HepG2 (cell line): ENCODE data around the gene IL13. TPM values are rescaled to one million over a fixed set of nuclear protein-coding genes. Genes with fewer than 3 reads are reported as not detected.

Experiments used
- ATAC-seq: fragments of 200-7000 bp; cut with Tn5 transposase; 3 replicates; pipeline ENCODE4 v1.9.1; 2020; ENCODE audit warnings: mild to moderate bottlenecking, moderate library complexity
- BruUV-seq: library from RNA; stranded (reverse); fragments of 400-500 nt; replicated peaks from 2 replicates; lab custom pipeline; 2021; lab: Mats Ljungman, UMichigan
- CTCF ChIA-PET: fragments of 300-600 bp; formaldehyde crosslinking; extraction: SDS; loops from one replicate; lab custom pipeline; 2021; ENCODE audit warnings: low total read pairs, inconsistent platforms, low intra/inter-chr PET ratio; lab: Yijun Ruan, JAX
- POLR2A ChIA-PET: fragments of 350-600 bp; sonication (Branson Sonifier 250); formaldehyde crosslinking; loops from one replicate; lab custom pipeline; 2020; ENCODE audit warnings: antibody characterized with exemption, inconsistent platforms; lab: Yijun Ruan, JAX
- DNase-seq: peaks from one replicate; pipeline ENCODE4 v3.0.0-alpha.2; 2015; ENCODE audit warnings: low spot score
- FAIRE-seq: peaks from 3 replicates; lab custom pipeline; 2011; peaks lifted over from hg19 to GRCh38; lab: Jason Lieb, UNC
- H2AFZ ChIP-seq: one replicate; pipeline ENCODE4 v1.6.1; 2011; ENCODE audit warnings: low read length, inconsistent platforms
- H3K27ac ChIP-seq: fragments of 300-600 bp; 3 replicates; pipeline ENCODE4 v1.8.0; 2011; ENCODE audit warnings: mixed run types, mild to moderate bottlenecking, mixed read lengths, low read length, inconsistent platforms; ENCODE audit not compliant: insufficient read depth; ENCODE audit errors: extremely low read length
- H3K27me3 ChIP-seq, 2 experiments: fragments of 200-600 bp in 1 of 2; 2 replicates in 1 of 2; 3 replicates in 1 of 2; pipeline versions ENCODE4 v1.6.0 to v1.8.0; 2011; ENCODE audit warnings: low read length in 2 of 2, mild to moderate bottlenecking in 2 of 2, moderate library complexity in 2 of 2, inconsistent platforms in 1 of 2; ENCODE audit not compliant: insufficient read depth in 2 of 2, control insufficient read depth in 1 of 2
- H3K36me3 ChIP-seq, 2 experiments: fragments of 200-600 bp in 1 of 2; replicated peaks in 1 of 2; 2 replicates in 1 of 2; 3 replicates in 1 of 2; pipeline versions ENCODE4 v1.5.1 to v1.8.0; 2011; ENCODE audit warnings: low read length in 2 of 2, inconsistent platforms in 1 of 2; ENCODE audit not compliant: insufficient read depth in 2 of 2, control insufficient read depth in 1 of 2
- H3K4me1 ChIP-seq: 2 replicates; pipeline ENCODE4 v1.5.1; 2012; ENCODE audit warnings: low read length, inconsistent platforms; ENCODE audit not compliant: insufficient read depth
- H3K4me2 ChIP-seq: 2 replicates; pipeline ENCODE4 v1.6.0; 2011; ENCODE audit warnings: low read depth, low read length, inconsistent platforms
- H3K4me3 ChIP-seq, 3 experiments: fragments of 200-600 bp in 1 of 3; sonication (generic), shearing (Covaris generic) in 1 of 3; replicated peaks in 1 of 3; 2 replicates each; pipeline ENCODE4 v1.5.1; 2011 to 2016; ENCODE audit warnings: low read length in 3 of 3, inconsistent platforms in 2 of 3, low read depth in 2 of 3, mild to moderate bottlenecking in 2 of 3, control low read depth in 1 of 3, mixed read lengths in 1 of 3; ENCODE audit not compliant: insufficient read depth in 1 of 3
- H3K79me2 ChIP-seq: one replicate; pipeline ENCODE4 v1.6.1; 2011; ENCODE audit warnings: low read length, inconsistent platforms; ENCODE audit not compliant: insufficient read depth
- H3K9ac ChIP-seq: 2 replicates; pipeline ENCODE4 v1.6.0; 2011; ENCODE audit warnings: mild to moderate bottlenecking, low read depth, low read length, inconsistent platforms; ENCODE audit not compliant: insufficient read depth
- H3K9me3 ChIP-seq: 2 replicates; pipeline ENCODE4 v1.5.1; 2012; ENCODE audit warnings: mild to moderate bottlenecking, low read length
- H4K20me1 ChIP-seq: 2 replicates; pipeline ENCODE4 v1.6.0; 2011; ENCODE audit warnings: inconsistent platforms, mild to moderate bottlenecking, low read length, moderate library complexity; ENCODE audit not compliant: insufficient read depth
- FOXO1 ChIP-seq: sonication (generic); formaldehyde crosslinking; IDR thresholded peaks from 2 replicates; pipeline ENCODE4 v1.4.0; 2020; ENCODE audit warnings: missing genetic modification reagents
- IRX3 ChIP-seq: sonication (generic); formaldehyde crosslinking; IDR thresholded peaks from 2 replicates; pipeline ENCODE4 v1.8.1; 2023; ENCODE audit warnings: mild to moderate bottlenecking, low read depth, missing genetic modification reagents, borderline replicate concordance
- KDM4B ChIP-seq: sonication (generic); formaldehyde crosslinking; IDR thresholded peaks from 2 replicates; pipeline ENCODE4 v1.4.0; 2020; ENCODE audit warnings: missing genetic modification reagents
- KLF13 ChIP-seq: sonication (generic); formaldehyde crosslinking; IDR thresholded peaks from 2 replicates; pipeline ENCODE4 v1.4.0; 2020; ENCODE audit warnings: mild to moderate bottlenecking, missing genetic modification reagents
- ZHX2 ChIP-seq, 2 experiments: sonication (generic) in 1 of 2; formaldehyde crosslinking in 1 of 2; IDR thresholded peaks; 2 replicates each; pipeline versions ENCODE4 v1.6.1 to v1.9.0; 2014 to 2022; ENCODE audit warnings: antibody characterized with exemption in 1 of 2, borderline replicate concordance in 1 of 2, inconsistent platforms in 1 of 2, low read depth in 1 of 2, missing genetic modification reagents in 1 of 2
- ZNF276 ChIP-seq: sonication (generic); formaldehyde crosslinking; IDR thresholded peaks from 2 replicates; pipeline ENCODE4 v1.4.0; 2020; ENCODE audit warnings: mild to moderate bottlenecking, low read depth, missing genetic modification reagents
- WGBS: methylation state at CpG from one replicate; pipeline ENCODE4 v1.1.6; 2017; ENCODE audit warnings: low lambda C conversion rate; 5-methylcytosine and 5-hydroxymethylcytosine counted together
- in situ Hi-C: cut with HindIII; loops from 2 replicates; pipeline ENCODE4 v1.10.0; 2017; ENCODE audit warnings: low pct_unique_long_range_greater_than_20kb; ENCODE audit not compliant: extremely low pct_ligation_motif_present
- intact Hi-C: fragments of 100-400 bp; cut with micrococcal nuclease; formaldehyde crosslinking; loops from one replicate; pipeline ENCODE4 v1.10.0; 2022; ENCODE audit not compliant: unreplicated experiment
- polyA plus RNA-seq, 8 experiments: library from polyadenylated mRNA; depleted of rRNA in 3 of 8; stranded (reverse) in 7 of 8; unstranded in 1 of 8; fragments of >200 nt; fragmentation: Illumina TruSeq in 4 of 8; extraction: Trizol in 4 of 8; gene quantifications; 2 replicates each; pipeline versions ENCODE4 v1.2.1 to v1.2.3, GENCODE V29; 2011 to 2016; ENCODE audit warnings: low read depth in 4 of 8, missing spikeins in 1 of 8, mixed read lengths in 1 of 8; ENCODE audit not compliant: insufficient read depth in 1 of 8
- total RNA-seq, 5 experiments: library from RNA; depleted of rRNA; stranded (reverse); fragments of >200 nt; fragmentation: Illumina TruSeq; extraction: Trizol; gene quantifications; 2 replicates each; pipeline ENCODE4 v1.2.3, GENCODE V29; 2016; ENCODE audit warnings: low read depth in 1 of 5

The IL13 gene
- total and polyA plus RNA-seq, 2 of the 13 experiments (the other 11 are each of a cell fraction or from before 2014, with no cell fraction given): 0.05 TPM; not detected in 1

GRCh38 chr5:132651838-132652469 is 6.0 kb upstream of the IL13 start:
- H3K36me3 ChIP-seq: no peaks in the 10 kb centered on the region
- in situ Hi-C loops (loop anchor here (25.0 kb wide), 1 partner anchor 265 kb away; no protein-coding TSS in a partner anchor), intact Hi-C loops (no loop called here)
- peaks cover 13% of the 10 kb centered on the region for H3K4me1 ChIP-seq
- H3K9me3 ChIP-seq: peaks cover 10% of the 10 kb centered on the region; the same call in 1 of the 2 replicates
- no TSS peak for BruUV-seq
- no peak overlapping the region for H3K9ac ChIP-seq
- ATAC-seq (no peak), DNase-seq (no peak), FAIRE-seq (no peak)
- H3K4me2 ChIP-seq: no peak overlapping the region
- no peak overlapping the region for H3K27ac ChIP-seq
- no peaks in the 10 kb centered on the region for H3K27me3 ChIP-seq
- H2AFZ ChIP-seq: no peak overlapping the region
- no peaks in the 10 kb centered on the region for H4K20me1 ChIP-seq
- 45% methylated on average over 4 of the region's 4 CpGs for WGBS
- H3K79me2 ChIP-seq: no peaks in the 10 kb centered on the region
- no peak for TF ChIP-seq FOXO1 (CRISPR knock-in tag)
- no peak for TF ChIP-seq KLF13
- no peak for TF ChIP-seq KDM4B (CRISPR knock-in tag)
- no peak for TF ChIP-seq ZHX2 (IDR thresholded peaks at IDR 0.05; ENCODE audit: low read depth)
- no peak for TF ChIP-seq ZHX2 (CRISPR knock-in tag; IDR thresholded peaks at IDR 0.05; ENCODE audit: borderline replicate concordance)
- TF ChIP-seq IRX3: no peak
- TF ChIP-seq ZNF276: no peak
- H3K4me3 ChIP-seq: no peak overlapping the region
- ChIA-PET CTCF (no interaction called here), POLR2A (no interaction called here)
